PC-9 (cell line): Measurements from ENCODE around the gene PTPRF. TPM values are rescaled to one million over a fixed set of nuclear protein-coding genes. Genes with fewer than 3 reads are reported as not detected.

Source experiments
- BruUV-seq: library from RNA; stranded (reverse); fragments of 400-500 nt; replicated peaks from 2 replicates; lab custom pipeline; 2021; lab: Mats Ljungman, UMichigan
- CTCF ChIA-PET: fragments of 300-600 bp; sonication (Branson Sonifier 250); formaldehyde crosslinking; loops from one replicate; lab custom pipeline; 2022; ENCODE audit warnings: antibody characterized with exemption; lab: Charles Lee
- POLR2A ChIA-PET: fragments of 300-600 bp; sonication (Branson Sonifier 250); formaldehyde crosslinking; loops from one replicate; lab custom pipeline; 2022; ENCODE audit warnings: antibody characterized with exemption; ENCODE audit not compliant: unreplicated experiment; lab: Charles Lee
- DNase-seq, 2 experiments: peaks; one replicate each; pipeline versions ENCODE4 v3.0.0 to v3.0.0-alpha.2; 2015 to 2022; ENCODE audit warnings: mixed read lengths in 1 of 2
- H2AFZ ChIP-seq: fragments of 200-600 bp; sonication (generic); 2 replicates; pipeline ENCODE4 v1.8.1; 2017; ENCODE audit warnings: antibody characterized with exemption
- H3F3A ChIP-seq: fragments of 200-600 bp; sonication (generic); 2 replicates; pipeline ENCODE4 v1.8.1; 2017; ENCODE audit warnings: antibody characterized with exemption, mild to moderate bottlenecking, low read depth; ENCODE audit not compliant: insufficient read depth
- H3K27ac ChIP-seq: fragments of 200-600 bp; sonication (generic); 2 replicates; pipeline ENCODE4 v1.6.1; 2016; ENCODE audit warnings: mixed run types
- H3K27me3 ChIP-seq: fragments of 200-600 bp; sonication (generic); 2 replicates; pipeline ENCODE4 v1.6.1; 2016; ENCODE audit warnings: low read depth, mixed run types; ENCODE audit not compliant: insufficient read depth
- H3K36me3 ChIP-seq: fragments of 200-600 bp; sonication (generic); 2 replicates; pipeline ENCODE4 v1.6.1; 2016; ENCODE audit warnings: low read depth, mixed run types
- H3K4me1 ChIP-seq: fragments of 200-600 bp; sonication (generic); replicated peaks from 2 replicates; pipeline ENCODE4 v1.6.1; 2016; ENCODE audit warnings: mixed run types; ENCODE audit not compliant: insufficient read depth
- H3K4me2 ChIP-seq: fragments of 200-600 bp; sonication (generic); 2 replicates; pipeline ENCODE4 v1.6.1; 2017; ENCODE audit warnings: mixed run types
- H3K4me3 ChIP-seq: fragments of 200-600 bp; sonication (generic); 2 replicates; pipeline ENCODE4 v1.6.1; 2016; ENCODE audit warnings: mixed run types
- H3K79me2 ChIP-seq: fragments of 200-600 bp; sonication (generic); 2 replicates; pipeline ENCODE4 v1.6.1; 2017; ENCODE audit warnings: low read depth, mixed run types
- H3K9me2 ChIP-seq: fragments of 200-600 bp; sonication (generic); 2 replicates; pipeline ENCODE4 v1.8.1; 2017; ENCODE audit warnings: mild to moderate bottlenecking; ENCODE audit not compliant: insufficient read depth
- H3K9me3 ChIP-seq: fragments of 200-600 bp; sonication (generic); 2 replicates; pipeline ENCODE4 v1.8.1; 2016; ENCODE audit warnings: low read depth; ENCODE audit not compliant: insufficient read depth
- H4K20me1 ChIP-seq: fragments of 200-600 bp; sonication (generic); 2 replicates; pipeline ENCODE4 v1.8.1; 2017; ENCODE audit not compliant: insufficient read depth
- CTCF ChIP-seq: fragments of 200-600 bp; sonication (generic); conservative IDR thresholded peaks from 2 replicates; pipeline ENCODE4 v1.6.1; 2017; ENCODE audit warnings: mixed run types, antibody characterized with exemption, mild to moderate bottlenecking, moderate library complexity
- EZH2 ChIP-seq: fragments of 200-600 bp; sonication (generic); IDR thresholded peaks from 2 replicates; pipeline ENCODE4 v1.8.0; 2017; ENCODE audit warnings: antibody characterized with exemption, low read depth
- intact Hi-C: fragments of 100-400 bp; cut with micrococcal nuclease; formaldehyde crosslinking; loops from one replicate; pipeline ENCODE4 v1.10.0; 2022; ENCODE audit not compliant: unreplicated experiment
- total RNA-seq: library from RNA; stranded (reverse); gene quantifications from 2 replicates; pipeline ENCODE4 v1.2.3, GENCODE V29; 2021

PTPRF gene
- total RNA-seq, 1 experiment from 2014 or later, result 359 TPM

GRCh38 chr1:43513471-43514173, 17.1 kb upstream of the PTPRF start:
- Histone ChIP-seq H3K27me3 (no peaks in the 10 kb centered on the region), H4K20me1 (no peaks in the 10 kb centered on the region), H2AFZ (no peak overlapping the region), H3K27ac (no peak overlapping the region), H3K79me2 (no peaks in the 10 kb centered on the region), H3F3A (peaks cover 22% of the 10 kb centered on the region), H3K4me2 (no peak overlapping the region), H3K9me2 (no peaks in the 10 kb centered on the region), H3K36me3 (no peaks in the 10 kb centered on the region), H3K4me1 (peaks cover 23% of the 10 kb centered on the region), H3K9me3 (peaks cover 8% of the 10 kb centered on the region; the same call in 1 of the 2 replicates), H3K4me3 (no peak overlapping the region)
- no TSS peak for BruUV-seq
- POLR2A ChIA-PET, result no interaction called here
- TF ChIP-seq CTCF (no peak), EZH2 (no peak)
- DNase-seq, result no peak
- CTCF ChIA-PET, result interaction anchor here (0.7 kb wide), 1 partner anchor 11 kb away, joined by 3 read pairs; no protein-coding TSS in a partner anchor
- intact Hi-C loops, result loop anchor here (2.0 kb wide), 1 partner anchor 19 kb away; no protein-coding TSS in a partner anchor

GRCh38 chr1:43518935-43519686, 11.6 kb upstream of the PTPRF start:
- Histone ChIP-seq H3K27me3 (no peaks in the 10 kb centered on the region), H3K36me3 (no peaks in the 10 kb centered on the region), H4K20me1 (no peaks in the 10 kb centered on the region), H3F3A (peaks cover 18% of the 10 kb centered on the region; the same call in 1 of the 2 replicates), H3K79me2 (no peaks in the 10 kb centered on the region), H3K4me2 (no peak overlapping the region), H3K9me3 (no peaks in the 10 kb centered on the region), H3K4me1 (peaks cover 19% of the 10 kb centered on the region), H3K27ac (no peak overlapping the region), H2AFZ (no peak overlapping the region), H3K9me2 (no peaks in the 10 kb centered on the region), H3K4me3 (no peak overlapping the region)
- ChIA-PET CTCF (no interaction called here), POLR2A (no interaction called here)
- no peak for DNase-seq
- no TSS peak for BruUV-seq
- intact Hi-C loops, result no loop called here
- no peak for TF ChIP-seq CTCF

- no peak for TF ChIP-seq EZH2
- TF ChIP-seq CTCF, result no peak
- Histone ChIP-seq H3F3A (peaks cover 23% of the 10 kb centered on the region; the same call in 1 of the 2 replicates), H3K79me2 (no peaks in the 10 kb centered on the region), H3K9me3 (no peaks in the 10 kb centered on the region), H4K20me1 (no peaks in the 10 kb centered on the region), H3K27ac (no peak overlapping the region), H3K9me2 (no peaks in the 10 kb centered on the region), H3K4me3 (no peak overlapping the region), H3K4me1 (peaks cover 19% of the 10 kb centered on the region), H3K36me3 (no peaks in the 10 kb centered on the region), H3K4me2 (no peak overlapping the region), H2AFZ (no peak overlapping the region), H3K27me3 (no peaks in the 10 kb centered on the region)
- no peak for DNase-seq
- ChIA-PET POLR2A (no interaction called here), CTCF (no interaction called here)
- no TSS peak for BruUV-seq
- intact Hi-C loops, result loop anchor here (10.0 kb wide), 1 partner anchor 315 kb away; no protein-coding TSS in a partner anchor
These were observed 10.4 kb upstream of the PTPRF start for GRCh38 chr1:43520100-43520778.
